A549 (cell line): Measurements from ENCODE around the gene IL36B. TPM values are rescaled to one million over a fixed set of nuclear protein-coding genes. Genes with fewer than 3 reads are reported as not detected.

Experiments
- ATAC-seq, 2 experiments: fragments of 200-7000 bp in 1 of 2; fragments of >200 bp in 1 of 2; cut with Nextera tagmentation in 1 of 2; cut with Tn5 transposase in 1 of 2; 3 replicates each; pipeline versions ENCODE4 v1.8.0 to v1.9.1; 2018 to 2020; ENCODE audit warnings: mild to moderate bottlenecking in 1 of 2, moderate library complexity in 1 of 2
- CTCF ChIA-PET: fragments of 300-600 bp; sonication (Branson Sonifier 250); formaldehyde crosslinking; extraction: SDS; loops from one replicate; lab custom pipeline; 2021; ENCODE audit warnings: antibody characterized with exemption, inconsistent platforms; lab: Yijun Ruan, JAX
- POLR2A ChIA-PET: fragments of 350-600 bp; formaldehyde crosslinking; extraction: SDS; loops from one replicate; lab custom pipeline; 2021; ENCODE audit warnings: antibody characterized with exemption, inconsistent platforms; lab: Yijun Ruan, JAX
- DNase-seq, 2 experiments: peaks; one replicate each; pipeline versions ENCODE4 v3.0.0 to v3.0.0-alpha.2; 2011 to 2016; ENCODE audit warnings: low read depth in 1 of 2, low spot score in 1 of 2
- FAIRE-seq: peaks from 2 replicates; lab custom pipeline; 2011; peaks lifted over from hg19 to GRCh38; lab: Jason Lieb, UNC
- H3K27ac ChIP-seq, 2 experiments: fragments of >200 bp; sonication (Bioruptor Twin); formaldehyde crosslinking; 3 replicates each; pipeline ENCODE4 v1.5.1; 2016 to 2017
- H3K4me1 ChIP-seq: fragments of >200 bp; sonication (Bioruptor Twin); formaldehyde crosslinking; 3 replicates; pipeline ENCODE4 v1.6.1; 2016
- H3K4me2 ChIP-seq: fragments of >200 bp; sonication (Bioruptor Twin); formaldehyde crosslinking; 3 replicates; pipeline ENCODE4 v1.6.1; 2016
- H3K4me3 ChIP-seq: fragments of >200 bp; sonication (Bioruptor Twin); formaldehyde crosslinking; 3 replicates; pipeline ENCODE4 v1.5.1; 2016
- H3K9me3 ChIP-seq: fragments of >200 bp; sonication (Bioruptor Twin); formaldehyde crosslinking; 3 replicates; pipeline ENCODE4 v1.6.1; 2016
- BCL3 ChIP-seq: fragments of >200 bp; sonication (Bioruptor Twin); formaldehyde crosslinking; IDR thresholded peaks from 3 replicates; pipeline ENCODE4 v1.6.1; 2016
- BHLHE40 ChIP-seq: IDR thresholded peaks from 2 replicates; pipeline ENCODE4 v1.6.1; 2012; ENCODE audit warnings: low read depth, low read length, inconsistent platforms
- CHD4 ChIP-seq: fragments of 200-600 bp; sonication (generic); IDR thresholded peaks from 2 replicates; pipeline ENCODE4 v1.6.1; 2016; ENCODE audit warnings: antibody characterized with exemption, mild to moderate bottlenecking, borderline replicate concordance
- CTCF ChIP-seq: fragments of >200 bp; sonication (Bioruptor Twin); formaldehyde crosslinking; IDR thresholded peaks from 3 replicates; pipeline ENCODE4 v1.5.1; 2016
- EHMT2 ChIP-seq: fragments of 200-600 bp; sonication (generic); IDR thresholded peaks from 2 replicates; pipeline ENCODE4 v1.6.1; 2016; ENCODE audit warnings: antibody characterized with exemption, low read depth, mild to moderate bottlenecking, moderate library complexity
- ELK1 ChIP-seq: fragments of 150-350 bp; IDR thresholded peaks from 2 replicates; pipeline ENCODE4 v1.6.1; 2014; ENCODE audit warnings: low read depth, mild to moderate bottlenecking, low read length
- EP300 ChIP-seq, 2 experiments: fragments of >200 bp; sonication (Bioruptor Twin); formaldehyde crosslinking; IDR thresholded peaks; 2 replicates in 1 of 2; 3 replicates in 1 of 2; pipeline ENCODE4 v1.6.1; 2016 to 2017
- FOSB ChIP-seq: fragments of 250-450 bp; sonication (Bioruptor Pico); IDR thresholded peaks from 2 replicates; pipeline ENCODE4 v1.5.0; 2020; ENCODE audit warnings: mild to moderate bottlenecking, moderate library complexity
- HDAC2 ChIP-seq: fragments of 200-600 bp; sonication (generic); IDR thresholded peaks from 2 replicates; pipeline ENCODE4 v1.6.1; 2016
- HOXA7 ChIP-seq: fragments of 250-450 bp; sonication (Bioruptor Pico); IDR thresholded peaks from 2 replicates; pipeline ENCODE4 v1.5.0; 2020; ENCODE audit warnings: mild to moderate bottlenecking, moderate library complexity
- HOXB13 ChIP-seq: fragments of 250-450 bp; sonication (Bioruptor Pico); IDR thresholded peaks from 2 replicates; pipeline ENCODE4 v1.5.0; 2020; ENCODE audit warnings: low read depth, mild to moderate bottlenecking, moderate library complexity
- KDM1A ChIP-seq: fragments of 200-600 bp; sonication (generic); IDR thresholded peaks from 2 replicates; pipeline ENCODE4 v1.6.1; 2016; ENCODE audit warnings: low read depth, mild to moderate bottlenecking
- MAX ChIP-seq: IDR thresholded peaks from 2 replicates; pipeline ENCODE4 v1.6.1; 2012
- MAZ ChIP-seq: fragments of 150-350 bp; IDR thresholded peaks from 2 replicates; pipeline ENCODE4 v1.6.1; 2014; ENCODE audit warnings: antibody characterized with exemption, low read depth, low read length, borderline replicate concordance
- NFE2L2 ChIP-seq: fragments of 150-350 bp; conservative IDR thresholded peaks from 2 replicates; pipeline ENCODE4 v1.6.1; 2014; ENCODE audit warnings: low read length
- NPAS2 ChIP-seq: fragments of 250-450 bp; sonication (Bioruptor Pico); IDR thresholded peaks from 2 replicates; pipeline ENCODE4 v1.8.0; 2022; ENCODE audit warnings: mild to moderate bottlenecking, moderate library complexity, borderline replicate concordance
- NR3C1 ChIP-seq: fragments of >200 bp; sonication (Bioruptor Twin); formaldehyde crosslinking; IDR thresholded peaks from 3 replicates; pipeline ENCODE4 v1.6.1; 2017
- POLR2A ChIP-seq: IDR thresholded peaks from 2 replicates; pipeline ENCODE4 v1.6.1; 2012; ENCODE audit warnings: mild to moderate bottlenecking, low read length
- RAD21 ChIP-seq, 2 experiments: fragments of >200 bp in 1 of 2; sonication (Bioruptor Twin) in 1 of 2; formaldehyde crosslinking in 1 of 2; IDR thresholded peaks in 1 of 2; conservative IDR thresholded peaks in 1 of 2; 2 replicates in 1 of 2; 3 replicates in 1 of 2; pipeline ENCODE4 v1.6.1; 2012 to 2018; ENCODE audit warnings: inconsistent platforms in 1 of 2
- RFX5 ChIP-seq: fragments of 450-650 bp; IDR thresholded peaks from 2 replicates; pipeline ENCODE4 v1.7.1; 2014; ENCODE audit warnings: antibody characterized with exemption, mild to moderate bottlenecking, moderate library complexity
- SMC3 ChIP-seq: fragments of >200 bp; sonication (Bioruptor Twin); formaldehyde crosslinking; IDR thresholded peaks from 3 replicates; pipeline ENCODE4 v1.6.1; 2018; ENCODE audit warnings: inconsistent platforms
- TFCP2L1 ChIP-seq: fragments of 250-450 bp; sonication (Bioruptor Pico); IDR thresholded peaks from 2 replicates; pipeline ENCODE4 v1.5.0; 2021; ENCODE audit warnings: mild to moderate bottlenecking
- USF2 ChIP-seq: fragments of 450-650 bp; IDR thresholded peaks from 2 replicates; pipeline ENCODE4 v1.6.1; 2014; ENCODE audit warnings: antibody characterized with exemption
- ZFP36 ChIP-seq: fragments of 450-650 bp; IDR thresholded peaks from 2 replicates; pipeline ENCODE4 v1.6.1; 2014; ENCODE audit warnings: borderline replicate concordance; ENCODE audit not compliant: partially characterized antibody
- WGBS: methylation state at CpG from one replicate; pipeline ENCODE4 v1.1.6; 2017; ENCODE audit errors: missing lambda C conversion rate; 5-methylcytosine and 5-hydroxymethylcytosine counted together
- polyA plus RNA-seq, 4 experiments: library from polyadenylated mRNA; depleted of rRNA in 3 of 4; stranded (reverse); fragments of >200 nt; fragmentation: RNase III in 1 of 4; extraction: RNeasy Plus Mini Kit Qiagen cat#74134 plus additional on column Dnase treatment in 1 of 4; gene quantifications; 2 replicates in 3 of 4; 3 replicates in 1 of 4; pipeline ENCODE4 v1.2.3, GENCODE V29; 2011 to 2017

The IL36B gene
- polyA plus RNA-seq, 2 of the 4 experiments (the other 2 are of a cell fraction): not detected

GRCh38 chr2:113021312-113021711 lies 31.4 kb downstream of the IL36B start:
- FAIRE-seq: no peak
- TF ChIP-seq RAD21 (conservative IDR thresholded peaks at IDR 0.05 in 1 of 2, IDR thresholded peaks at IDR 0.05 in 1 of 2) (no peak), EHMT2 (no peak), RFX5 (no peak), BHLHE40 (no peak), FOSB (CRISPR knock-in tag) (no peak), POLR2A (no peak), CHD4 (no peak), MAZ (no peak), SMC3 (no peak), MAX (no peak)
- 21% methylated on average over 4 of the region's 4 CpGs for WGBS

GRCh38 chr2:113018509-113018908 lies 34.2 kb downstream of the IL36B start:
- POLR2A ChIA-PET: no interaction called here
- no peak for FAIRE-seq

More at GRCh38 chr2:113021312-113021711, 31.4 kb downstream of the IL36B start:
- Histone ChIP-seq H3K4me1 (no peaks in the 10 kb centered on the region), H3K27ac (no peak overlapping the region), H3K4me3 (no peak overlapping the region), H3K4me2 (no peak overlapping the region), H3K9me3 (no peaks in the 10 kb centered on the region)
- no peak for DNase-seq
- CTCF ChIA-PET: interaction anchor here (0.6 to 1.1 kb wide), 3 partner anchors 88 to 1154 kb away, joined by 3 to 6 read pairs (median 4); no protein-coding TSS in a partner anchor
- POLR2A ChIA-PET: no interaction called here
- no peak for ATAC-seq

GRCh38 chr2:113015655-113016054 lies 37.0 kb downstream of the IL36B start:
- H3K4me2 ChIP-seq: no peak overlapping the region
- WGBS: 100% methylated on average over 1 of the region's 2 CpGs
- no peaks in the 10 kb centered on the region for H3K9me3 ChIP-seq
- H3K4me1 ChIP-seq: peaks cover 12% of the 10 kb centered on the region; the same call in 2 of the 3 replicates
- DNase-seq (no peak), FAIRE-seq (no peak), ATAC-seq (no peak)
- ChIA-PET CTCF (no interaction called here), POLR2A (no interaction called here)
- TF ChIP-seq NFE2L2: no peak
- TF ChIP-seq MAZ: no peak
- TF ChIP-seq EP300 (IDR thresholded peaks at IDR 0.05): no peak
- no peak for TF ChIP-seq USF2
- TF ChIP-seq HDAC2: no peak
- no peak for TF ChIP-seq POLR2A
- TF ChIP-seq NR3C1: no peak
- no peak for TF ChIP-seq CHD4
- no peak for TF ChIP-seq BCL3
- no peak for TF ChIP-seq CTCF
- H3K4me3 ChIP-seq: no peak overlapping the region
- no peak overlapping the region for H3K27ac ChIP-seq

More at GRCh38 chr2:113018509-113018908, 34.2 kb downstream of the IL36B start:
- Histone ChIP-seq H3K4me3 (no peak overlapping the region), H3K27ac (no peak overlapping the region), H3K9me3 (no peaks in the 10 kb centered on the region), H3K4me1 (no peaks in the 10 kb centered on the region; the same call in 2 of the 3 replicates), H3K4me2 (no peak overlapping the region)
- CTCF ChIA-PET: no interaction called here
- no peak for DNase-seq
- ATAC-seq: no peak
- WGBS: 31% methylated on average over 3 of the region's 3 CpGs
- no peak for TF ChIP-seq ELK1
- TF ChIP-seq RAD21 (conservative IDR thresholded peaks at IDR 0.05 in 1 of 2, IDR thresholded peaks at IDR 0.05 in 1 of 2): no peak
- TF ChIP-seq TFCP2L1: no peak
- TF ChIP-seq KDM1A: no peak
- no peak for TF ChIP-seq USF2
- TF ChIP-seq ZFP36: no peak
- TF ChIP-seq NPAS2 (CRISPR knock-in tag): no peak
- no peak for TF ChIP-seq HOXB13
- TF ChIP-seq HOXA7 (CRISPR knock-in tag): no peak
- TF ChIP-seq, all 56 proteins: peak for 0
